SK-N-MC (cell line): ENCODE results near the gene ATG5.

Experiments used
- DNase-seq: peaks from one replicate; pipeline ENCODE4 v3.0.0-alpha.2; 2011; ENCODE audit warnings: low read depth, low spot score
- H3K27ac ChIP-seq: fragments of 200-600 bp; sonication (generic); 2 replicates; pipeline ENCODE4 v1.5.1; 2016; ENCODE audit warnings: mixed run types
- H3K36me3 ChIP-seq: fragments of 200-600 bp; sonication (generic); 2 replicates; pipeline ENCODE4 v1.6.1; 2017; ENCODE audit warnings: antibody characterized with exemption, low read length, mixed read lengths; ENCODE audit not compliant: insufficient read depth
- H3K4me3 ChIP-seq: fragments of 200-600 bp; sonication (generic); 2 replicates; pipeline ENCODE4 v1.5.1; 2016
- H3K9ac ChIP-seq: fragments of 200-600 bp; sonication (generic); 2 replicates; pipeline ENCODE4 v1.8.0; 2017; ENCODE audit warnings: mixed run types, mixed read lengths; ENCODE audit not compliant: insufficient read length
- H3K9me3 ChIP-seq: fragments of 200-600 bp; sonication (generic); 2 replicates; pipeline ENCODE4 v1.6.1; 2017; ENCODE audit warnings: low read depth, mild to moderate bottlenecking, antibody characterized with exemption, low read length, moderate library complexity, mixed read lengths
- EZH2 ChIP-seq: fragments of 200-600 bp; sonication (generic); IDR thresholded peaks from one replicate; pipeline ENCODE4 v1.6.1; 2017; ENCODE audit warnings: antibody characterized with exemption
- FOXP2 ChIP-seq: optimal IDR thresholded peaks from 2 replicates; pipeline ENCODE3; 2011; ENCODE audit warnings: mild to moderate bottlenecking, moderate library complexity; ENCODE audit not compliant: insufficient read depth; ENCODE audit errors: extremely low read length, control extremely low read depth
- POLR2AphosphoS5 ChIP-seq: IDR thresholded peaks from 2 replicates; pipeline ENCODE4 v1.6.1; 2012; ENCODE audit warnings: mild to moderate bottlenecking, low read depth, low read length, borderline replicate concordance

The ATG5 gene

GRCh38 chr6:106213660-106214289, 111.8 kb downstream of the ATG5 start:
- Histone ChIP-seq H3K36me3 (peaks cover 5% of the 10 kb centered on the region), H3K27ac (no peak overlapping the region), H3K9me3 (no peaks in the 10 kb centered on the region), H3K9ac (no peak overlapping the region), H3K4me3 (no peak overlapping the region)
- DNase-seq: no peak
- no peak for TF ChIP-seq FOXP2
- no peak for TF ChIP-seq POLR2AphosphoS5
- no peak for TF ChIP-seq EZH2

GRCh38 chr6:106212576-106212975, 113.0 kb downstream of the ATG5 start:
- H3K27ac ChIP-seq: no peak overlapping the region
- TF ChIP-seq FOXP2: no peak
- TF ChIP-seq EZH2: no peak
- TF ChIP-seq POLR2AphosphoS5: no peak
- H3K36me3 ChIP-seq: peaks cover 12% of the 10 kb centered on the region
- no peak for DNase-seq
- H3K9ac ChIP-seq: no peak overlapping the region
- H3K4me3 ChIP-seq: no peak overlapping the region
- H3K9me3 ChIP-seq: no peaks in the 10 kb centered on the region

GRCh38 chr6:106206905-106207304, 118.7 kb downstream of the ATG5 start:
- no peak overlapping the region for H3K27ac ChIP-seq
- DNase-seq: no peak
- no peak overlapping the region for H3K9ac ChIP-seq
- H3K9me3 ChIP-seq: no peaks in the 10 kb centered on the region
- TF ChIP-seq EZH2 (no peak), POLR2AphosphoS5 (no peak), FOXP2 (no peak)
- peaks cover 12% of the 10 kb centered on the region for H3K36me3 ChIP-seq
- no peak overlapping the region for H3K4me3 ChIP-seq

- Histone ChIP-seq H3K36me3 (peaks cover 16% of the 10 kb centered on the region), H3K9me3 (no peaks in the 10 kb centered on the region), H3K4me3 (no peak overlapping the region), H3K27ac (no peak overlapping the region), H3K9ac (no peak overlapping the region)
- DNase-seq: no peak
- no peak for TF ChIP-seq FOXP2
- no peak for TF ChIP-seq EZH2
- TF ChIP-seq POLR2AphosphoS5: no peak
Measured at GRCh38 chr6:106204961-106205360, 120.6 kb downstream of the ATG5 start.

GRCh38 chr6:106199998-106200397, 125.6 kb downstream of the ATG5 start:
- Histone ChIP-seq H3K4me3 (no peak overlapping the region), H3K9ac (no peak overlapping the region), H3K27ac (no peak overlapping the region), H3K9me3 (no peaks in the 10 kb centered on the region), H3K36me3 (peaks cover 7% of the 10 kb centered on the region; the same call in 1 of the 2 replicates)
- TF ChIP-seq EZH2 (no peak), POLR2AphosphoS5 (no peak), FOXP2 (no peak)
- DNase-seq: no peak

GRCh38 chr6:106199331-106199730, 126.2 kb downstream of the ATG5 start:
- Histone ChIP-seq H3K36me3 (peaks cover 7% of the 10 kb centered on the region), H3K9me3 (no peaks in the 10 kb centered on the region), H3K27ac (no peak overlapping the region), H3K4me3 (no peak overlapping the region), H3K9ac (no peak overlapping the region)
- no peak for TF ChIP-seq POLR2AphosphoS5
- no peak for TF ChIP-seq FOXP2
- TF ChIP-seq EZH2: no peak
- DNase-seq: no peak

GRCh38 chr6:106197441-106197840, 128.1 kb downstream of the ATG5 start:
- H3K4me3 ChIP-seq: no peak overlapping the region
- H3K9ac ChIP-seq: no peak overlapping the region
- DNase-seq: no peak
- H3K27ac ChIP-seq: no peak overlapping the region
- H3K36me3 ChIP-seq: peaks cover 7% of the 10 kb centered on the region
- TF ChIP-seq POLR2AphosphoS5: no peak
- TF ChIP-seq FOXP2: no peak
- TF ChIP-seq EZH2: no peak
- H3K9me3 ChIP-seq: no peaks in the 10 kb centered on the region

GRCh38 chr6:106194949-106195921, 130.3 kb downstream of the ATG5 start:
- no peak for TF ChIP-seq FOXP2
- Histone ChIP-seq H3K9me3 (no peaks in the 10 kb centered on the region), H3K4me3 (no peak overlapping the region), H3K36me3 (peaks cover 3% of the 10 kb centered on the region), H3K9ac (no peak overlapping the region), H3K27ac (no peak overlapping the region)
- DNase-seq: no peak
